ENCODE measurements around the gene NGEF. TPM values are rescaled to one million over a fixed set of nuclear protein-coding genes. Genes with fewer than 3 reads are reported as not detected.

NGEF gene
- total and polyA plus RNA-seq, 9 donors, result 0.66 to 4.8 (median 1.9) TPM

DNA sequence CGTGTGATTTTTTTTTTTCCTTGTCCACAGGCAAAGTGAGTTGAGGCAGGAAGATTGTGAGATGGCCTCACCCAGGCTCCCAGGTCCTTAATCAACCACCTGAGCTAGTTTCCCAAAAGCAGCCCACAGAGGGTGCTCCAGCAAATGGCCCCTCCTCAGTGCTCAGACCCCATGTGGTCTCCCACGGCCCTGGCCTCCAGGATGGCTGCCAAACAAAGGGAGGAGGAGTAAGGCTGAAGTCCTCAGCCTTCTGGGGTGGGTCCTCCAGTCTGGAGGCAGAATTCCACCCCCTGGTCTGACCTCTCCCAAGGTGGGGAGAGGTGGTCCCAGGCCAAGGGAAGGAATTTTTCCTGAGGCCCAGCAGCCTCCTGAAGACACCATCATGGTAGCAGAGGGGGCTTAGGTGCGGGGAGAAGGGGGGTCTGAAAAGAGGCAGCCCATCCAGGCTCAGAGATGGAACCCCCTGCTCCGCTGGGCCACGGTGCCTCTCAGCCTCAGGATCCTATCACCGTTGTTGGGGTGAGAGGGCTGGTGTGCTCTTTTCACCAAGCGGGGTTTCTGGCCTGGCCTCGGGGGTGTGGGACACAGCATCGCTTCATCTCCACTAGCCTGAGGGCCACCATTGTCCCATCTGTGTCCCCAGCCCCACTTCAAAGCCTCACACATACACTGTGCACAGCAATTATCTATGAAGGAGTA, 2.3 kb downstream of the NGEF start:
- no peak overlapping the region for H3K4me3 ChIP-seq (ENCODE audit: low read length)
- H3K27me3 ChIP-seq (ENCODE audit: control insufficient read depth, insufficient read depth, low read length), result no peaks in the 10 kb centered on the region
- 100% methylated on average over 3 of the region's 9 CpGs for WGBS (ENCODE audit: insufficient coverage)
- H3K27ac ChIP-seq (ENCODE audit: low read length), result no peak overlapping the region
- no peak for DNase-seq
- peaks cover 6% of the 10 kb centered on the region for H3K4me1 ChIP-seq (ENCODE audit: control insufficient read depth, insufficient read depth, low read length)
- H3K9me3 ChIP-seq (replicated peaks; ENCODE audit: control insufficient read depth, low read depth, low read length), result no peaks in the 10 kb centered on the region
- no peaks in the 10 kb centered on the region for H3K36me3 ChIP-seq (ENCODE audit: control insufficient read depth, insufficient read depth, low read length)

DNA sequence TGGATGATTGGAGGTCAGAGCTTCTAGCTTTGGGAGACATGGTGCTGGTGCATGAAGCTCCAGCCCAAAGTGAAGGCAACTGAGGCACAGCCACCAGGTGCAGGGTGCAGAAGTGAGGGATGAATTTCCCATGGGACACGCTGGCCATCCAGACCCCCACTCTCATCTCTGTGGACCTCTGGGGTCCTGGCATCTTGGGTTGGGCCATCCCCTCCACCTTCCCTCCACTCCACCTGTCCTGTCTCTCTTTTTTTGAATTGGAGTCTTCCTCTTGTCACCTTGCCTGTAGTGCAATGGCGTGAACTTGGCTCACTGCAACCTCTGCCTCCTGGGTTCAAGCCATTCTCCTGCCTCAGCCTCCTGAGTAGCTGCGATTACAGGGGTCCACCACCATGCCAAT, 3.4 kb downstream of the NGEF start:
- WGBS (ENCODE audit: insufficient coverage), result 100% methylated on average over 3 of the region's 3 CpGs
- Histone ChIP-seq H3K27ac (ENCODE audit: low read length) (no peak overlapping the region), H3K36me3 (ENCODE audit: control insufficient read depth, insufficient read depth, low read length) (no peaks in the 10 kb centered on the region), H3K4me1 (ENCODE audit: control insufficient read depth, insufficient read depth, low read length) (peaks cover 6% of the 10 kb centered on the region), H3K4me3 (ENCODE audit: low read length) (no peak overlapping the region), H3K9me3 (replicated peaks; ENCODE audit: control insufficient read depth, low read depth, low read length) (no peaks in the 10 kb centered on the region), H3K27me3 (ENCODE audit: control insufficient read depth, insufficient read depth, low read length) (peaks cover 3% of the 10 kb centered on the region)
- no peak for DNase-seq

GRCh38 chr2:233007739-233008138, 5.3 kb downstream of the NGEF start:
- no peaks in the 10 kb centered on the region for H3K36me3 ChIP-seq (ENCODE audit: control insufficient read depth, insufficient read depth, low read length)
- no peak overlapping the region for H3K27ac ChIP-seq (ENCODE audit: low read length)
- peaks cover 5% of the 10 kb centered on the region for H3K27me3 ChIP-seq (ENCODE audit: control insufficient read depth, insufficient read depth, low read length)
- no peak overlapping the region for H3K4me3 ChIP-seq (ENCODE audit: low read length)
- H3K9me3 ChIP-seq (replicated peaks; ENCODE audit: control insufficient read depth, low read depth, low read length), result no peaks in the 10 kb centered on the region
- WGBS (ENCODE audit: insufficient coverage), result no CpG with 5 or more reads among the region's 3 CpGs
- peak; percentile 43 for DNase-seq
- H3K4me1 ChIP-seq (ENCODE audit: control insufficient read depth, insufficient read depth, low read length), result peaks cover 6% of the 10 kb centered on the region

DNA sequence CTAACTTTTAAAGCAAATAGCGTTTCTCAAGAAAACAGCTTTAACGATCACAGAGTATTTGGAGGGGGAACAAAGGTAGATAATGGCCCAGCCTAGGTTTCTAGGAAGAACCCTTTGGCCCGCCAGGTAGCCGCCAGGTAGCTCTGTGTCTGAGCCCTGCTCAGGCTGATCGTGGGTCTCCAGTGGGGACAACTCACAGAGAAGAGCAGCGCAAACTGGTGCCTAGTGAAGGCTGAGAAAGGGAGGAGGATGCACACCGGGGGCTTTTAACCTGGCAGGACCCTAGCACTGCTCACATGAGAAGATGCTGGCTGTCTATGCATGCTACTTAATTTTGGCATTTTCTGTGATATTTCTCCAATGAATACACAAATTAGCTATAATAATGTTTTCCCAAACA, 5.8 kb downstream of the NGEF start:
- H3K4me3 ChIP-seq (ENCODE audit: low read length), result no peak overlapping the region
- H3K27me3 ChIP-seq (ENCODE audit: control insufficient read depth, insufficient read depth, low read length), result peaks cover 5% of the 10 kb centered on the region
- WGBS (ENCODE audit: insufficient coverage), result 73% methylated on average over 6 of the region's 7 CpGs
- no peak for DNase-seq
- no peaks in the 10 kb centered on the region for H3K36me3 ChIP-seq (ENCODE audit: control insufficient read depth, insufficient read depth, low read length)
- H3K4me1 ChIP-seq (ENCODE audit: control insufficient read depth, insufficient read depth, low read length), result peaks cover 2% of the 10 kb centered on the region
- H3K27ac ChIP-seq (ENCODE audit: low read length), result no peak overlapping the region
- no peaks in the 10 kb centered on the region for H3K9me3 ChIP-seq (replicated peaks; ENCODE audit: control insufficient read depth, low read depth, low read length)

- Histone ChIP-seq H3K9me3 (replicated peaks; ENCODE audit: control insufficient read depth, low read depth, low read length) (no peaks in the 10 kb centered on the region), H3K4me3 (ENCODE audit: low read length) (no peak overlapping the region), H3K27me3 (ENCODE audit: control insufficient read depth, insufficient read depth, low read length) (peaks cover 5% of the 10 kb centered on the region), H3K36me3 (ENCODE audit: control insufficient read depth, insufficient read depth, low read length) (no peaks in the 10 kb centered on the region), H3K27ac (ENCODE audit: low read length) (no peak overlapping the region), H3K4me1 (ENCODE audit: control insufficient read depth, insufficient read depth, low read length) (no peaks in the 10 kb centered on the region)
- DNase-seq, result no peak
- WGBS (ENCODE audit: insufficient coverage), result 83% methylated on average over 1 of the region's 6 CpGs
Observed at GRCh38 chr2:233006648-233007047, 6.4 kb downstream of the NGEF start.

- WGBS (ENCODE audit: insufficient coverage), result 97% methylated on average over 3 of the region's 6 CpGs
- H3K4me3 ChIP-seq (ENCODE audit: low read length), result no peak overlapping the region
- H3K9me3 ChIP-seq (replicated peaks; ENCODE audit: control insufficient read depth, low read depth, low read length), result no peaks in the 10 kb centered on the region
- no peaks in the 10 kb centered on the region for H3K36me3 ChIP-seq (ENCODE audit: control insufficient read depth, insufficient read depth, low read length)
- no peak for DNase-seq
- H3K4me1 ChIP-seq (ENCODE audit: control insufficient read depth, insufficient read depth, low read length), result no peaks in the 10 kb centered on the region
- no peak overlapping the region for H3K27ac ChIP-seq (ENCODE audit: low read length)
- peaks cover 5% of the 10 kb centered on the region for H3K27me3 ChIP-seq (ENCODE audit: control insufficient read depth, insufficient read depth, low read length)
Observed at GRCh38 chr2:233005096-233005495, 8.0 kb downstream of the NGEF start.

GRCh38 chr2:233003658-233004555, 9.1 kb downstream of the NGEF start:
- no peaks in the 10 kb centered on the region for H3K36me3 ChIP-seq (ENCODE audit: control insufficient read depth, insufficient read depth, low read length)
- no peaks in the 10 kb centered on the region for H3K9me3 ChIP-seq (replicated peaks; ENCODE audit: control insufficient read depth, low read depth, low read length)
- DNase-seq, result no peak
- H3K27ac ChIP-seq (ENCODE audit: low read length), result no peak overlapping the region
- 78% methylated on average over 7 of the region's 9 CpGs for WGBS (ENCODE audit: insufficient coverage)
- no peak overlapping the region for H3K4me3 ChIP-seq (ENCODE audit: low read length)
- H3K4me1 ChIP-seq (ENCODE audit: control insufficient read depth, insufficient read depth, low read length), result no peaks in the 10 kb centered on the region
- H3K27me3 ChIP-seq (ENCODE audit: control insufficient read depth, insufficient read depth, low read length), result peaks cover 5% of the 10 kb centered on the region

DNA sequence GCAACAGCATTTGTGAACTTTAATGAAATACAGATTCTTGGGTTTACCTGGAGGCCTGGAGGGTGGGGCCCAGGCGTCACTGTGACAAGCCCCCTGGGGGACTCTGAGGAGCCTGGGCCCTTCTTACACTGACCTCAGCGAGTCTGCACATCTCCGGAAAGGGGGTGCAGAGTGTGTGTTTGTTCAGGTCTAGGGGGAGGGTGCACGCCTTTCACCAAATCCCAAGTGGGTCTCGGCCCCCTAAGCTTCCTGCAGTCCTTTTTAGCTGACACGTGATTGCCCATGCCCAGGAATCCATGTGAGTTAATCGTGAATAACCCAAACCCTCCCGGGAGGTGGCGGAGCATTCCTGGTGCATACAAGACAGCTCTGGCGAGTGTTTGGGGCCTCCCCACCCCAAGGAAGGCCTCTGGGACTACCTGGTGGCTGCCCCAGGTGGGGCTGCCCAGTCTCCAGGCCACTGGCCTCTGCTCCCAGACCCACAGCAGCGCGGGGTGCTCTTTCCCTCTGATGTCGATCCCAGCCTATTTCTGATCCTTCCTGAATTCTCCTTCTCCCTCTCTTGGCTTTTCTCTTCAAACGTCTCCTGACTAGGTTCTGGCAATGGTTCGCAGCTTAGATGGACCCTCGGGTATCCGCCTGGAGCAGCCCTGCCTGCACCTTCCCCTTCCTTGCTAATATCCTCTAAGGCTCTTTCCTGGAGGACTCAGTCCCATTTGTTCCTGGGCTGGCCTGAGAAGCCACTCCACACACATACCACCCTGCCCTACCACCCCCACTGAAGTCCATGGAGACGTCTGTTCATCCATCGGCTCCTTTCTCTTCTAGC, 10.0 kb downstream of the NGEF start:
- H3K4me3 ChIP-seq (ENCODE audit: low read length), result no peak overlapping the region
- WGBS (ENCODE audit: insufficient coverage), result 63% methylated on average over 18 of the region's 19 CpGs
- no peaks in the 10 kb centered on the region for H3K4me1 ChIP-seq (ENCODE audit: control insufficient read depth, insufficient read depth, low read length)
- no peak overlapping the region for H3K27ac ChIP-seq (ENCODE audit: low read length)
- no peaks in the 10 kb centered on the region for H3K36me3 ChIP-seq (ENCODE audit: control insufficient read depth, insufficient read depth, low read length)
- H3K27me3 ChIP-seq (ENCODE audit: control insufficient read depth, insufficient read depth, low read length), result peaks cover 5% of the 10 kb centered on the region
- DNase-seq, result no peak
- H3K9me3 ChIP-seq (replicated peaks; ENCODE audit: control insufficient read depth, low read depth, low read length), result no peaks in the 10 kb centered on the region

DNA sequence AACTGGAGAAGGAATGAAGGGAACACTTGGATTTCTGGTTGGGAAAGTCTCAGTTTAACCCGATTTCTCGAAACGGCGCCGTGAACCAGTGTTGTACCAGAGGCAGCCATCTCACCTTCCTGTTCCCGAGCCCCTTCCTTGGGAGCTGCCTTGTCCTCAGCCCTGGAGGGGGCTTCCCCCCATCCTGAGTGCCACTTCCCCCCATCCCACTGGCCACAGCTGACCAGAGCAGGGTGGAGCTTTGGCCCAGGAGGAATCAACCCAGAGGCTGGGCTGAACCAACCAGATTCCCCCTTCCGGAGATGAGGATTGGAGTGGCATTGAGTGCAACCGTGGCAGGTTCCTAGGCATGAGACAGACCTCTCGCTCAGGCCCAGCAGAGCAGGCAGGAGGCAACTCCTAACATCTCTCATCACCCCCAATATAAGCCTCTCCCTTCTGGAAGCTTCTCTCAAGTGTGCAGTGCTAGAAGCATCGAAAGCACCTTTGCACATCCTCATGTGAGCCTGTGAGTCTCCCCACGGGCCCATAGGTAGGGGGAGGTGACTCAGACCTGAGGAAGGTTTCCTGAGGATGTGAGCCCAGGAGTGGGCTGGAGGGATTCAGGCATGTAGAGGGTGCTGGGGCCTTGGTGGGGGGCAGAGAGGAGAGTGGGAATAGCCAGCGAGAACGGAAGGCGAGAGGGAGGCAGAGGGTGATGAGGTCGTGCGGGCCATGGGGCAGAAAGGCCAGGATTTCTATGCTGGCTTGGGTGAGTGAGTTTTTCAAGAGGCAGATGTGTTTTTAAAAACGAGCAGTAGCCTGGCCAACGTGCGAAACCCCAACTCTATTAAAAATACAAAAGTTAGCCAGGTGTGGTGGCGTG, 11.9 kb downstream of the NGEF start:
- no peaks in the 10 kb centered on the region for H3K9me3 ChIP-seq (replicated peaks; ENCODE audit: control insufficient read depth, low read depth, low read length)
- 84% methylated on average over 13 of the region's 20 CpGs for WGBS (ENCODE audit: insufficient coverage)
- DNase-seq, result no peak
- H3K4me3 ChIP-seq (ENCODE audit: low read length), result no peak overlapping the region
- H3K27me3 ChIP-seq (ENCODE audit: control insufficient read depth, insufficient read depth, low read length), result peaks cover 5% of the 10 kb centered on the region
- no peaks in the 10 kb centered on the region for H3K4me1 ChIP-seq (ENCODE audit: control insufficient read depth, insufficient read depth, low read length)
- no peak overlapping the region for H3K27ac ChIP-seq (ENCODE audit: low read length)
- H3K36me3 ChIP-seq (ENCODE audit: control insufficient read depth, insufficient read depth, low read length), result no peaks in the 10 kb centered on the region
